Ecto neural progenitor cell (in vitro differentiated cells): ENCODE data around the gene BBS9.

ENCODE experiments used
- DNase-seq: peaks from one replicate; pipeline ENCODE4 v3.0.0-alpha.2; 2018; ENCODE audit warnings: low spot score

Gene BBS9

GRCh38 chr7:33649476-33650441, 520.4 kb downstream of the BBS9 start:
- DNase-seq = no peak

GRCh38 chr7:33650828-33651227, 521.5 kb downstream of the BBS9 start:
- DNase-seq = no peak

GRCh38 chr7:33651998-33652515, 522.7 kb downstream of the BBS9 start:
- no peak for DNase-seq

GRCh38 chr7:33654676-33655075, 525.3 kb downstream of the BBS9 start:
- DNase-seq = no peak
